Activated naive CD8-positive, alpha-beta T cell treated with anti-CD3 and anti-CD28 coated beads for 36 hours (primary cell): ENCODE data around the gene CYFIP1. TPM values are rescaled to one million over a fixed set of nuclear protein-coding genes. Genes with fewer than 3 reads are reported as not detected.

Source experiments
- DNase-seq: peaks from one replicate; pipeline ENCODE4 v3.0.0; 2021
- H3K27ac Mint-ChIP-seq: one replicate; pipeline ENCODE4 v1.8.0; 2022; ENCODE audit warnings: mild to moderate bottlenecking, moderate library complexity, mixed read lengths
- H3K27me3 Mint-ChIP-seq: one replicate; pipeline ENCODE4 v1.8.0; 2022; ENCODE audit warnings: mild to moderate bottlenecking, mixed read lengths
- H3K36me3 Mint-ChIP-seq: one replicate; pipeline ENCODE4 v1.8.0; 2021; ENCODE audit warnings: mild to moderate bottlenecking, mixed read lengths
- H3K4me1 Mint-ChIP-seq: one replicate; pipeline ENCODE4 v1.8.0; 2021; ENCODE audit warnings: mixed read lengths
- H3K4me3 Mint-ChIP-seq: one replicate; pipeline ENCODE4 v1.8.0; 2022; ENCODE audit warnings: mild to moderate bottlenecking, moderate library complexity, mixed read lengths
- H3K9me3 Mint-ChIP-seq: one replicate; pipeline ENCODE4 v1.8.0; 2022; ENCODE audit warnings: mixed read lengths
- total RNA-seq, 2 experiments: library from RNA; stranded (reverse); gene quantifications; one replicate each; pipeline ENCODE4 v1.2.3, GENCODE V29; 2021

The CYFIP1 gene
- total RNA-seq, 2 experiments from 2014 or later, result 14.9 to 17.1 TPM

- Mint-ChIP-seq H3K27me3 (no peaks in the 10 kb centered on the region), H3K4me1 (no peaks in the 10 kb centered on the region), H3K4me3 (no peak overlapping the region), H3K36me3 (peaks cover 3% of the 10 kb centered on the region), H3K27ac (no peak overlapping the region), H3K9me3 (no peaks in the 10 kb centered on the region)
- no peak for DNase-seq
These were observed 95.8 kb downstream of the CYFIP1 start for GRCh38 chr15:22884344-22884743.

GRCh38 chr15:22883196-22883595, 97.0 kb downstream of the CYFIP1 start:
- H3K9me3 Mint-ChIP-seq, result no peaks in the 10 kb centered on the region
- H3K27ac Mint-ChIP-seq, result no peak overlapping the region
- no peak for DNase-seq
- no peaks in the 10 kb centered on the region for H3K4me1 Mint-ChIP-seq
- peaks cover 3% of the 10 kb centered on the region for H3K36me3 Mint-ChIP-seq
- no peaks in the 10 kb centered on the region for H3K27me3 Mint-ChIP-seq
- H3K4me3 Mint-ChIP-seq, result no peak overlapping the region

- DNase-seq, result no peak
- no peak overlapping the region for H3K27ac Mint-ChIP-seq
- no peaks in the 10 kb centered on the region for H3K4me1 Mint-ChIP-seq
These were observed 98.3 kb downstream of the CYFIP1 start for GRCh38 chr15:22881739-22882440.

GRCh38 chr15:22880981-22881738, 99.0 kb downstream of the CYFIP1 start:
- H3K27ac Mint-ChIP-seq, result no peak overlapping the region
- no peaks in the 10 kb centered on the region for H3K9me3 Mint-ChIP-seq
- no peaks in the 10 kb centered on the region for H3K27me3 Mint-ChIP-seq
- H3K36me3 Mint-ChIP-seq, result peaks cover 3% of the 10 kb centered on the region
- H3K4me3 Mint-ChIP-seq, result no peak overlapping the region
- no peak for DNase-seq
- no peaks in the 10 kb centered on the region for H3K4me1 Mint-ChIP-seq

More at GRCh38 chr15:22881739-22882440, 98.3 kb downstream of the CYFIP1 start:
- H3K9me3 Mint-ChIP-seq, result no peaks in the 10 kb centered on the region
- H3K4me3 Mint-ChIP-seq, result no peak overlapping the region
- H3K36me3 Mint-ChIP-seq, result peaks cover 3% of the 10 kb centered on the region
- no peaks in the 10 kb centered on the region for H3K27me3 Mint-ChIP-seq

- H3K9me3 Mint-ChIP-seq, result no peaks in the 10 kb centered on the region
- H3K4me1 Mint-ChIP-seq, result no peaks in the 10 kb centered on the region
- no peak for DNase-seq
- H3K27me3 Mint-ChIP-seq, result no peaks in the 10 kb centered on the region
- no peak overlapping the region for H3K4me3 Mint-ChIP-seq
- H3K27ac Mint-ChIP-seq, result no peak overlapping the region
- H3K36me3 Mint-ChIP-seq, result peaks cover 6% of the 10 kb centered on the region
These were observed 99.8 kb downstream of the CYFIP1 start for GRCh38 chr15:22880068-22880980.

GRCh38 chr15:22878103-22878502, 102.1 kb downstream of the CYFIP1 start:
- H3K36me3 Mint-ChIP-seq, result peaks cover 6% of the 10 kb centered on the region
- H3K9me3 Mint-ChIP-seq, result no peaks in the 10 kb centered on the region
- H3K4me1 Mint-ChIP-seq, result no peaks in the 10 kb centered on the region
- H3K27me3 Mint-ChIP-seq, result no peaks in the 10 kb centered on the region
- no peak for DNase-seq
- no peak overlapping the region for H3K27ac Mint-ChIP-seq
- no peak overlapping the region for H3K4me3 Mint-ChIP-seq

DNA sequence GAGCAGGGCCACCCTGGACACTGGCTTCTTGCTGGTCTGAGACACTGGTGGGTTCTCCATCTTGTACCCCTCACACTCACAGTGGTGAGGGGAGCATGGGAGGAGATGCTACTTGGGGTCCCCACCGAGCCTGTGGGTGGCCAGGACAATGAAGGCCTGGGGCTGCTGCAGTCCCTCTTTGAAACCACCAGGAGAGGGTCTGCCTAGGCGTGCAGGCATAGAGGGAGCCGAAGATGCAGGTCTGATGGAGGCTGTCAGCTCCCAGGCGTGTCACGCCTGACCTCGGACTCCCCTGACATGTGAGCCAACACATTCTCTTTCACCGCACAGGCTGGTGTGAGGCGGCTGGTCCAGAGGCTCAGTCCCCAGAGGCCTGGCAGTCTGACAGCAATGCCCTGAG, 102.6 kb downstream of the CYFIP1 start:
- Mint-ChIP-seq H3K36me3 (peaks cover 6% of the 10 kb centered on the region), H3K27ac (no peak overlapping the region), H3K4me3 (no peak overlapping the region), H3K9me3 (no peaks in the 10 kb centered on the region), H3K4me1 (no peaks in the 10 kb centered on the region), H3K27me3 (no peaks in the 10 kb centered on the region)
- no peak for DNase-seq

DNA sequence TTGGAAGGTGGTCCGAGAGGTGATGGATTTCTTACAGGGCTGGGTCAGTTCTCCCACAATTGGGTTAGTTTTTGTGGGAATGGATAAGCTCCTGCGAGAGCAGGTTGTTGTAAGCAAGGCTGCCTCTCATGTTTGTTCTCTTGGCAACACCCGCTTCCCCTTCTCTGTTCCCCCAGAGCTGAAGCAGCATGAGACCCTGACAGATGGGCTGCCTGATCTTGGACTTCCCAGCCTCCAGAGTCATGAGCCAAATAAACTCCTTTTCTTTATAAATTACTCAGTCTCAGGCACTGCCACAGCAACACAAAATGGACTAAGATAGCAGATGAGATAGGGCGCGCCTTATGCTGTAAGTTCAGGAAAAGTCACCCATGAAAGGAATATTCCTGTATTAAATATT, 103.1 kb downstream of the CYFIP1 start:
- no peaks in the 10 kb centered on the region for H3K4me1 Mint-ChIP-seq
- H3K27me3 Mint-ChIP-seq, result no peaks in the 10 kb centered on the region
- H3K9me3 Mint-ChIP-seq, result no peaks in the 10 kb centered on the region
- peaks cover 6% of the 10 kb centered on the region for H3K36me3 Mint-ChIP-seq
- H3K4me3 Mint-ChIP-seq, result no peak overlapping the region
- no peak overlapping the region for H3K27ac Mint-ChIP-seq
- no peak for DNase-seq

DNA sequence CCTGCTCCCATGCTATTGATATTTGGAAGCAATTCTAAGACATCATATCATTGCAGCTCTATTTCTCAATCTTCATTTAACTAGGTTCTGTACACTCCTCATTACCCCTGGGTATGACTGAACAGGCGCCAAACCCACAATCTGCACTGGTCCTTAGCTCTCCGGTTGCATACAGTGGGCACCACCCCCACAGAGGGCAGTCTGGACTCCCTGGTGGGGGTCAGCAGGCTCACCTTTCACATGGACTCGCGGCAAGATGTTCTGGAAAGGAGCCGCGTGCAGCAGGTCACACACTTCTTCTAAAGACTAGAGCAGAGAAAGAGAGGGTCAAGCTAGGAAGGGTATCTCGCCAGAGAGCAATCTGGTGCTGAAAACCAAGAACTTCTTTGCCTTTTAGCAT, 105.2 kb downstream of the CYFIP1 start:
- H3K4me3 Mint-ChIP-seq, result no peak overlapping the region
- H3K27me3 Mint-ChIP-seq, result no peaks in the 10 kb centered on the region
- no peaks in the 10 kb centered on the region for H3K9me3 Mint-ChIP-seq
- DNase-seq, result no peak
- H3K27ac Mint-ChIP-seq, result no peak overlapping the region
- H3K36me3 Mint-ChIP-seq, result peaks cover 15% of the 10 kb centered on the region
- H3K4me1 Mint-ChIP-seq, result no peaks in the 10 kb centered on the region

DNA sequence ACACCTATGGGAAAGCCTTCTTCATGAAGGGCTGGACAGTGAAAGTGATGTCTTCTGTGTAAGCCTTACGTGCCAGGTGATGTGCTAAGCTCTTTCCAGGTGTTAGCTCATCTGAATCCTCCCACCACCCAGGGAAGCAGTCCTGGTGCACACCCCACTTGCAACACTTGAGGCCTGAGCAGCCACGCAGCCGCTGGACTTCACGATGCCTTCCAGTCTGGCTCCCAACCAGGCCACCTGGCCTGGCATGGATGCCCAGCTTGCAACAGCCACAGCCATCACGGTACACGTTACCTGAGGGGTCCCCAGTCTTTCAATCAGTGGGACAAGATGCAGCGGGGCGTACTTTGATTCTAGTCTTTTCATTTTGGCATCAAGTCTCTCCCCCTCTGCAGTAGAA, 105.9 kb downstream of the CYFIP1 start:
- Mint-ChIP-seq H3K9me3 (no peaks in the 10 kb centered on the region), H3K4me3 (no peak overlapping the region), H3K36me3 (peaks cover 16% of the 10 kb centered on the region), H3K27me3 (no peaks in the 10 kb centered on the region), H3K4me1 (no peaks in the 10 kb centered on the region), H3K27ac (no peak overlapping the region)
- no peak for DNase-seq

DNA sequence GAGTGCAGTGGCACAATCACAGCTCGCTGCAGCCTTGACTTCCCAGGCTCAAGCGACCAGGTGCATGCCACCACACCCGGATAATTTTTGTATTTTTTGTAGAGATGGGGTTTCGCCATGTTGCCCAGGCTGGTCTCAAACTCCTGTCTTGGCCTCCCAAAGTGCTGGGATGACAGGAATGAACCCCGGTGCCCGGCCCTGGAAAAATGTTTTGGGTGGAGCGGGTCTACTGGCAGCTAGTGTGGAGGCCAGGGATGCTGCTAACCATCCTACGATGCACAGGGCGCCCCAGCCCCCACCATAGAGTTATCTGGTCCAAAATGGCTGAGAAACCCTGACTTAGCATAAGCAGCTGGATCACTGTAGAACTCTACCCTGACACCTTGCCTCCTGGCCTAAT, 106.3 kb downstream of the CYFIP1 start:
- H3K4me1 Mint-ChIP-seq, result no peaks in the 10 kb centered on the region
- H3K27me3 Mint-ChIP-seq, result no peaks in the 10 kb centered on the region
- H3K36me3 Mint-ChIP-seq, result peaks cover 21% of the 10 kb centered on the region
- no peak overlapping the region for H3K4me3 Mint-ChIP-seq
- H3K9me3 Mint-ChIP-seq, result no peaks in the 10 kb centered on the region
- H3K27ac Mint-ChIP-seq, result no peak overlapping the region
- DNase-seq, result no peak

GRCh38 chr15:22872936-22873701, 107.0 kb downstream of the CYFIP1 start:
- Mint-ChIP-seq H3K36me3 (peaks cover 21% of the 10 kb centered on the region), H3K4me1 (no peaks in the 10 kb centered on the region), H3K27ac (no peak overlapping the region), H3K27me3 (no peaks in the 10 kb centered on the region), H3K9me3 (no peaks in the 10 kb centered on the region), H3K4me3 (no peak overlapping the region)
- DNase-seq, result no peak

DNA sequence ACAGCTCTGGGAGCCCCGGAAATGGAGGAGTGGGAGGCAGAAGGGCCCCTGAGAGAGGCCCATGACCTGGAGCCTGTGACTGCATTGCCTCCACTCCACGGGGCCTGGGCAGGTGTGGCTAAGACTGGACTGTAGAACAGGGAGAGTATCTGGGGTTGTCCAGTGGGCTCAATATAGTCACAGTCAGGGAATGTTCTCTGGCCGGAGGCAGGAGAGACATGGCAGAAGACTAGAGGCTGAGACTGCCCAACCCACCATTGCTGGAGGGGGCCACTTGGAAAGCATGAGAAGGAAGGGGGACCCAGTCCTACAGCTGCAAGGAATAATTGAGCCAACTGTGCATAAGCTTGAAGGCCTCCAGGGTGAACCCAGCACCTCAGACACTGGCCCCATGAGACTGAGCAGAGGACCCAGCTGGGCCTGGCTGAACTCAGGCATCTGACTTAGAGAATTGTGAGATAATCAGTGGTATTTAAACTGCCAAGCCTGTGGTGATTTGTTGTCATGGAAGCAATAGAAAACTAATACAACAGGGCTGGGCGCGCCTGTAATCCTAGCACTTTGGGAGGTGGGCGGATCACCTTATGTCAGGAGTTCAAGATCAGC, 108.6 kb downstream of the CYFIP1 start:
- Mint-ChIP-seq H3K36me3 (peaks cover 21% of the 10 kb centered on the region), H3K27ac (no peak overlapping the region), H3K4me3 (no peak overlapping the region), H3K4me1 (no peaks in the 10 kb centered on the region), H3K27me3 (no peaks in the 10 kb centered on the region), H3K9me3 (no peaks in the 10 kb centered on the region)
- DNase-seq, result no peak

DNA sequence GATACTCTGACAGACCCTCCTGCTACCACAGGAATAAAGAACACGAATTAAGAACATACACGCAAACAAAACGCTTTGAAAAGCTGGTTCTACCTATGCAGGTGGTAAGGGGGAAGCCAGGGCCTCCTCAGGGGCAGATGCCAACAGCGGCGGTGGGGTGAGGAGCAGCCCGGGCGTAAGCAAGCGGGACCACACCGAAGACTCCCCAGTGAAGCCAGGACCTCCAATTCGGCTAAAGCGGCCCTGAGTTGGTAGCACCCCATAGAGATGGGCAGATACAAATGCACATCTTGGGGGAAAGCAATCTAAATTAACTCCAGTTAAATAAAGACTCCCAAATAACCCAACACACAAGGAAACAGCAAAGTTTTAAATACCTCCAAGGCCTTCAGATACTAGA, 109.3 kb downstream of the CYFIP1 start:
- Mint-ChIP-seq H3K36me3 (peaks cover 25% of the 10 kb centered on the region), H3K9me3 (no peaks in the 10 kb centered on the region), H3K4me3 (no peak overlapping the region), H3K27me3 (no peaks in the 10 kb centered on the region), H3K27ac (no peak overlapping the region), H3K4me1 (no peaks in the 10 kb centered on the region)
- no peak for DNase-seq
